H1 (cell line): ENCODE measurements around the gene ITPRIPL2. TPM values are rescaled to one million over a fixed set of nuclear protein-coding genes. Genes with fewer than 3 reads are reported as not detected.

ENCODE experiments used
- CTBP2 ChIP-seq: IDR thresholded peaks from 2 replicates; pipeline ENCODE4 v1.7.0; 2011; ENCODE audit warnings: borderline replicate concordance, mild to moderate bottlenecking, moderate library complexity, mixed read lengths, low read length; ENCODE audit not compliant: insufficient read depth, insufficient read length
- GTF2F1 ChIP-seq: IDR thresholded peaks from 2 replicates; pipeline ENCODE4 v1.6.1; 2012; ENCODE audit warnings: low read depth, low read length, improper control_type of control experiment, borderline replicate concordance
- KDM4A ChIP-seq: IDR thresholded peaks from one replicate; pipeline ENCODE4 v1.7.1; 2012; ENCODE audit warnings: low read depth, mild to moderate bottlenecking, moderate library complexity, low read length, inconsistent platforms; ENCODE audit not compliant: severe bottlenecking
- SRF ChIP-seq: IDR thresholded peaks from 2 replicates; pipeline ENCODE4 v1.6.1; 2011; ENCODE audit warnings: mild to moderate bottlenecking, low read depth, low read length, moderate library complexity
- polyA plus RNA-seq, 7 experiments: library from polyadenylated mRNA; depleted of rRNA in 3 of 7; stranded (reverse) in 5 of 7; unstranded in 2 of 7; fragments of >200 nt in 5 of 7; fragments of 200-250 nt in 2 of 7; gene quantifications; 1 replicate in 5 of 7; 2 replicates in 1 of 7; 4 replicates in 1 of 7; pipeline versions ENCODE4 v1.2.1 to v1.2.3, GENCODE V29; 2011 to 2013; ENCODE audit warnings: missing spikeins in 2 of 7, mixed read lengths in 2 of 7
- total RNA-seq: library from RNA; stranded (reverse); fragmentation: NEBNext Ultra II Directional; extraction: Animal tissue kit (Norgen Biotek cat#: 25700); gene quantifications from 2 replicates; pipeline ENCODE4 v1.2.1, GENCODE V29; 2021

Gene ITPRIPL2
- total and polyA plus RNA-seq, 2 of the 8 experiments (the other 6 are each of a cell fraction or from before 2014, with no cell fraction given), result 1.1 to 3.4 TPM

DNA sequence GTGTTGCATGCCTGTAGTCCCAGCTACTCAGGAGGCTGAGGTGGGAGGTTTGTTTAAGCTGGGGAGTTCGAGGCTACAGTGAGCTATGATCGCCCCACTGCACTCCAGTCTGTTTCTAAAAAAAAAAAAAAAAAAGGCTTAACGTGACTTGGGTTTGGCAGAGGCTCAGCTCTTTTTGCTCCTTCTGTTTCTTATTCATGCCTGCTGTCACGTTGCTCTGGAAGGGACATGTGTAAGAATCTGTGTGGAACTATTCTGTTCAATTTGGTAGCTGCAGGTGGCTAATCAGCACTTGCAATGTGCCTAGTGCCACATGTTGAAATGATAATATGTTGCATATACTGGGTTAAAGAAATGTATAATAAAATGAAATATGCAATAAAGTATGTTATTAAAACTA is 33.4 kb downstream of the ITPRIPL2 start (continued):
- no peak for TF ChIP-seq CTBP2
- no peak for TF ChIP-seq KDM4A
- TF ChIP-seq GTF2F1, result no peak
- no peak for TF ChIP-seq SRF
- TF ChIP-seq, all 59 proteins: peak for 0
